Panc1 (cell line): ENCODE results near the gene ECI1.
A peak's percentile ranks its signal among the peaks of the same experiment; 100 is the strongest.

Experiments used
- CTCF ChIP-seq: fragments of 450-650 bp; IDR thresholded peaks from 2 replicates; pipeline ENCODE4 v1.5.1; 2017; ENCODE audit warnings: mild to moderate bottlenecking
- POLR2AphosphoS5 ChIP-seq: IDR thresholded peaks from 2 replicates; pipeline ENCODE4 v1.6.1; 2012; ENCODE audit warnings: mild to moderate bottlenecking, low read depth, low read length, moderate library complexity
- REST ChIP-seq, 2 experiments: IDR thresholded peaks; 2 replicates each; pipeline ENCODE4 v1.6.1; 2011 to 2012; ENCODE audit warnings: low read depth in 2 of 2, control low read depth in 1 of 2, low read length in 1 of 2, mild to moderate bottlenecking in 1 of 2, moderate library complexity in 1 of 2; ENCODE audit not compliant: insufficient read depth in 1 of 2

GRCh38 chr16:2213817-2214718, 37.3 kb downstream of the ECI1 start:
- TF ChIP-seq CTCF (no peak), REST (IDR thresholded peaks at IDR 0.05; ENCODE audit: insufficient read depth in 1 of 2, low read depth in 2 of 2, low read length in 1 of 2) (0 out of 4 replicates have a peak, but pooled peaks of 1 of the 2 experiments have one; percentile 9), POLR2AphosphoS5 (no peak)
